ENCODE measurements around the gene CHPF2. TPM values are rescaled to one million over a fixed set of nuclear protein-coding genes. Genes with fewer than 3 reads are reported as not detected.

The CHPF2 gene
- total RNA-seq, 1 donor from 2014 or later: 84.7 TPM

DNA sequence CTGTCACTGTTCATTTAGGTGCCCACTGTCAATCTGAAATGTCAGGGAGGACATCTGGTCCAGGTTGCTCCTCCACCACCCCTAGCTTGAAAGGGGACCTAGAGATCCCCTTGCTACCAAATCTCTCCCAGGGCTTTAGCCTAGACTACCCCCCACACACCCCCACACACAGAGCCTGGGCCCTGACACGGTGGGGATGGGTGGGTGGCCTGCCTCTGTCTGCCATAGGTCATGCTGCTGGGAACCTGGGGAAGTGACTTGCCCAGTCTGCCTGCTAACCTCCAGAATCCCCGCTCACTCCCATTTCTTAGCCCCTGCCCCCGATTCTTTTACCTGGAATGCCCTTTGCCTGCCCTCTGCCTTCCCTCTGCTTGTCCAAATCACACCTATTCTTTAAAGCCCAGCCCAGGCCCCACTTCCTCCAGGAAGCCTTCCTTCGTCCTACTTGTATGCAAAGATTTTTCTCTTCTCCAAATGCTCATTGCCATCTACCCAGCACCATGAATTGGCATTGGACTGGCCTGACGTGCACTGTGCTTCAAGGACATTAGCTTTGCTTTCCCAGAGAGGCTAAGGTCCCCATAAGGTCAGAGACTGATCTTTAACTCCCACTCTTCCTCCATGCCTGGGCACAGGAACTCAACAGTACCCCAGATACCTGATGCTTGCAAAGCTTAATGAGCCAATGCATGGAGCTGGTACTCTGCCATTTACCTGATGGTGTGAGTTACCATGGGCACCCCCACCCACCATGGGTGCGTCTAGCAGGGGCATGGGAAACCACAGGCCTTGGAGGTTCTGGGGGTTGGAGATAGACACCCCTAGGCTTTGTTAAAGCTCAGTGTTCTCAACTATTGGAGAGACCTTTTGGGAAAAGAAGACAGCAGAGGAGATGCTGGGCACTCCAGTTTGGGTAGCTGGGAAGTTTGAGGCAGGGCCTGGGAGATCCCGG is 18.2 kb downstream of the CHPF2 start:
- TF ChIP-seq, protein P1, sequence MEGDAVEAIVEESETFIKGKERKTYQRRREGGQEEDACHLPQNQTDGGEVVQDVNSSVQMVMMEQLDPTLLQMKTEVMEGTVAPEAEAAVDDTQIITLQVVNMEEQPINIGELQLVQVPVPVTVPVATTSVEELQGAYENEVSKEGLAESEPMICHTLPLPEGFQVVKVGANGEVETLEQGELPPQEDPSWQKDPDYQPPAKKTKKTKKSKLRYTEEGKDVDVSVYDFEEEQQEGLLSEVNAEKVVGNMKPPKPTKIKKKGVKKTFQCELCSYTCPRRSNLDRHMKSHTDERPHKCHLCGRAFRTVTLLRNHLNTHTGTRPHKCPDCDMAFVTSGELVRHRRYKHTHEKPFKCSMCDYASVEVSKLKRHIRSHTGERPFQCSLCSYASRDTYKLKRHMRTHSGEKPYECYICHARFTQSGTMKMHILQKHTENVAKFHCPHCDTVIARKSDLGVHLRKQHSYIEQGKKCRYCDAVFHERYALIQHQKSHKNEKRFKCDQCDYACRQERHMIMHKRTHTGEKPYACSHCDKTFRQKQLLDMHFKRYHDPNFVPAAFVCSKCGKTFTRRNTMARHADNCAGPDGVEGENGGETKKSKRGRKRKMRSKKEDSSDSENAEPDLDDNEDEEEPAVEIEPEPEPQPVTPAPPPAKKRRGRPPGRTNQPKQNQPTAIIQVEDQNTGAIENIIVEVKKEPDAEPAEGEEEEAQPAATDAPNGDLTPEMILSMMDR (IDR thresholded peaks at IDR 0.05; ENCODE audit: insufficient read depth, low read depth, low read length): no peak
- TF ChIP-seq EZH2 (IDR thresholded peaks at IDR 0.05; ENCODE audit: insufficient read depth, low read length): no peak
- Histone ChIP-seq H3K4me3 (ENCODE audit: insufficient read depth, low read depth, low read length) (no peak overlapping the region), H3K4me2 (ENCODE audit: low read length) (peak overlapping the region; percentile 99), H3K27me3 (ENCODE audit: insufficient read depth, low read length) (no peaks in the 10 kb centered on the region), H2AFZ (ENCODE audit: low read depth, low read length) (no peak overlapping the region), H3K9ac (ENCODE audit: low read length) (no peak overlapping the region), H4K20me1 (ENCODE audit: insufficient read depth, low read length) (peaks cover 19% of the 10 kb centered on the region), H3K79me2 (ENCODE audit: insufficient read depth, low read length) (peaks cover 23% of the 10 kb centered on the region), H3K27ac (ENCODE audit: low read depth, low read length) (no peak overlapping the region), H3K4me1 (ENCODE audit: insufficient read depth, low read length) (peaks cover 52% of the 10 kb centered on the region), H3K36me3 (ENCODE audit: insufficient read depth, low read length) (no peaks in the 10 kb centered on the region), H3K9me3 (ENCODE audit: insufficient read depth, low read depth, low read length) (no peaks in the 10 kb centered on the region)
- H3K27ac Mint-ChIP-seq (ENCODE audit: unreplicated experiment): peak overlapping the region; percentile 55
- no peaks in the 10 kb centered on the region for H3K9me3 Mint-ChIP-seq (ENCODE audit: unreplicated experiment)
- peaks cover 25% of the 10 kb centered on the region for H3K4me1 Mint-ChIP-seq (ENCODE audit: low read depth, unreplicated experiment)
- FAIRE-seq (no peak), DNase-seq (ENCODE audit: low read depth) (no peak)
- H3K27me3 Mint-ChIP-seq (ENCODE audit: low read depth, unreplicated experiment): peaks cover 10% of the 10 kb centered on the region
- H3K36me3 Mint-ChIP-seq (ENCODE audit: low read depth, unreplicated experiment): no peaks in the 10 kb centered on the region
- peak overlapping the region; percentile 81 for H3K4me3 Mint-ChIP-seq (ENCODE audit: unreplicated experiment)

DNA sequence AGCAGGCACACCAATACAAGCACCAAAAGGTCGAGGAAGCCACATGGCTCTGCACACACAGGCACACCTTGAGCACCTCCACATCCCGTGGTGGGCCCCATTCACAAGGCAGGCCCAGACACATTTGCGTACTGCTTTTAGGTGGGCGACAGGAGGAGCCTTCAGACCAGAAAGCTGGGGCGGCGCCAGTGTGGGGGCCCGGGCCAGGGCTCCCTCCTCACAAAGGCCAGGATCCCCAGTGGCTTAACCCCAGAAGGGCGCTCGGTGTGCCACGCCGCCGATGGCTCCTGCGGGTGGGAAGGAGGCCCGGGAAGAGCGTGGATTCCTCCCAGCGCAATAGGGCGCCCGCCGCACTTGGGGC is 19.0 kb downstream of the CHPF2 start:
- peaks cover 23% of the 10 kb centered on the region for H3K4me1 Mint-ChIP-seq (ENCODE audit: low read depth, unreplicated experiment)
- H3K79me2 ChIP-seq (ENCODE audit: insufficient read depth, low read length): peaks cover 20% of the 10 kb centered on the region
- peak overlapping the region; percentile 60 for H3K27ac ChIP-seq (ENCODE audit: low read depth, low read length)
- TF ChIP-seq, protein P1 (IDR thresholded peaks at IDR 0.05; ENCODE audit: insufficient read depth, low read depth, low read length): no peak
- TF ChIP-seq EZH2 (IDR thresholded peaks at IDR 0.05; ENCODE audit: insufficient read depth, low read length): no peak
- peaks cover 2% of the 10 kb centered on the region for H3K36me3 Mint-ChIP-seq (ENCODE audit: low read depth, unreplicated experiment)
- peaks cover 12% of the 10 kb centered on the region for H4K20me1 ChIP-seq (ENCODE audit: insufficient read depth, low read length)
- H3K4me3 ChIP-seq (ENCODE audit: insufficient read depth, low read depth, low read length): peak overlapping the region; percentile 48
- peak overlapping the region; percentile 81 for H3K4me3 Mint-ChIP-seq (ENCODE audit: unreplicated experiment)
- no peaks in the 10 kb centered on the region for H3K9me3 Mint-ChIP-seq (ENCODE audit: unreplicated experiment)
- no peak overlapping the region for H3K27ac Mint-ChIP-seq (ENCODE audit: unreplicated experiment)
- H2AFZ ChIP-seq (ENCODE audit: low read depth, low read length): peak overlapping the region; percentile 18
- no peak for FAIRE-seq
- peaks cover 16% of the 10 kb centered on the region for H3K27me3 Mint-ChIP-seq (ENCODE audit: low read depth, unreplicated experiment)
- H3K9ac ChIP-seq (ENCODE audit: low read length): peak overlapping the region; percentile 86
- H3K9me3 ChIP-seq (ENCODE audit: insufficient read depth, low read depth, low read length): no peaks in the 10 kb centered on the region
- no peaks in the 10 kb centered on the region for H3K27me3 ChIP-seq (ENCODE audit: insufficient read depth, low read length)
- no peaks in the 10 kb centered on the region for H3K36me3 ChIP-seq (ENCODE audit: insufficient read depth, low read length)
- H3K4me2 ChIP-seq (ENCODE audit: low read length): peak overlapping the region; percentile 99
- no peak for DNase-seq (ENCODE audit: low read depth)
- H3K4me1 ChIP-seq (ENCODE audit: insufficient read depth, low read length): peaks cover 44% of the 10 kb centered on the region
